ENCODE measurements around the gene EPN1.
A peak's percentile ranks its signal among the peaks of the same experiment; 100 is the strongest.

The EPN1 gene

DNA sequence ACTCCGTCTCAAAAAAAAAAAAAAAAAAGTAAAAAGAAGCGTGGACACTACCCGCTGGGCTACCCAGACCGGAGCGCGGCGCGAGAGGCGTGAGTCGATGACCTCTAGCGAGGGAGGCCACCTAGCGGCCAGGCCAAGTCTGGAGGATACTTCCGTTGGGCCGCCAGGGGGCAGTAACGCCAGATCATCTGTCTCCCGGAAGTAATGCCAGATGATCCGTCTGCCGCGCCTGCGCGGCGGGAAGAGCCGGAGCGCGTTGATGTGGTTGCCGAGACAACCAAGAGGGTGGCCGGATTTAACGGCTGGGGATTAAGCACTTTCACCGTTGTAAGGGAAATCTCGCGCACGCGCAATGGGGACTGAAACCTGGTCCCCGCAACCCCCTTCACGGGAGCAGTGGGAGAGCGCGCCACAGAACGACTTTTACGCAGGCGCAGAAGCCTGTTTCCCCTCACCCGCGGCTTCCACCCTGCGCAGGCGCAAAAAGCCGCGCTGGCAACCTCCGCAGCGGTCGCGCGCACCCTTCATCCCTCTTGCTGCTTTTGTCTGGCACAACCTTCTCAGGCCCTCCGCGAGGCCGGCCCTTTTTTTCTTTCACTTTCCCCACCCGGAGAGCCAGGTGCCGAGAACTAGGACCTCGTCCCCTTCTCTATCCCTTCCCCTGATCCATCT, 21.2 kb upstream of the EPN1 start:
- peak; percentile 94 for DNase-seq (ENCODE audit: low spot score)
- peak overlapping the region; percentile 98 for H3K27ac ChIP-seq
- TF ChIP-seq, protein P1, sequence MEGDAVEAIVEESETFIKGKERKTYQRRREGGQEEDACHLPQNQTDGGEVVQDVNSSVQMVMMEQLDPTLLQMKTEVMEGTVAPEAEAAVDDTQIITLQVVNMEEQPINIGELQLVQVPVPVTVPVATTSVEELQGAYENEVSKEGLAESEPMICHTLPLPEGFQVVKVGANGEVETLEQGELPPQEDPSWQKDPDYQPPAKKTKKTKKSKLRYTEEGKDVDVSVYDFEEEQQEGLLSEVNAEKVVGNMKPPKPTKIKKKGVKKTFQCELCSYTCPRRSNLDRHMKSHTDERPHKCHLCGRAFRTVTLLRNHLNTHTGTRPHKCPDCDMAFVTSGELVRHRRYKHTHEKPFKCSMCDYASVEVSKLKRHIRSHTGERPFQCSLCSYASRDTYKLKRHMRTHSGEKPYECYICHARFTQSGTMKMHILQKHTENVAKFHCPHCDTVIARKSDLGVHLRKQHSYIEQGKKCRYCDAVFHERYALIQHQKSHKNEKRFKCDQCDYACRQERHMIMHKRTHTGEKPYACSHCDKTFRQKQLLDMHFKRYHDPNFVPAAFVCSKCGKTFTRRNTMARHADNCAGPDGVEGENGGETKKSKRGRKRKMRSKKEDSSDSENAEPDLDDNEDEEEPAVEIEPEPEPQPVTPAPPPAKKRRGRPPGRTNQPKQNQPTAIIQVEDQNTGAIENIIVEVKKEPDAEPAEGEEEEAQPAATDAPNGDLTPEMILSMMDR (conservative IDR thresholded peaks at IDR 0.05; ENCODE audit: low read depth), result peak; percentile 98
- ChIA-PET CTCF (interaction anchor here (0.6 to 0.8 kb wide), 6 partner anchors 14 to 155 kb away, joined by 3 to 7 read pairs (median 4); no protein-coding TSS in a partner anchor), POLR2A (ENCODE audit: low non-redundant PET) (interaction anchor here (0.6 to 0.9 kb wide), 3 partner anchors 11 to 1489 kb away, joined by 3 to 4 read pairs (median 3); no protein-coding TSS in a partner anchor)

DNA sequence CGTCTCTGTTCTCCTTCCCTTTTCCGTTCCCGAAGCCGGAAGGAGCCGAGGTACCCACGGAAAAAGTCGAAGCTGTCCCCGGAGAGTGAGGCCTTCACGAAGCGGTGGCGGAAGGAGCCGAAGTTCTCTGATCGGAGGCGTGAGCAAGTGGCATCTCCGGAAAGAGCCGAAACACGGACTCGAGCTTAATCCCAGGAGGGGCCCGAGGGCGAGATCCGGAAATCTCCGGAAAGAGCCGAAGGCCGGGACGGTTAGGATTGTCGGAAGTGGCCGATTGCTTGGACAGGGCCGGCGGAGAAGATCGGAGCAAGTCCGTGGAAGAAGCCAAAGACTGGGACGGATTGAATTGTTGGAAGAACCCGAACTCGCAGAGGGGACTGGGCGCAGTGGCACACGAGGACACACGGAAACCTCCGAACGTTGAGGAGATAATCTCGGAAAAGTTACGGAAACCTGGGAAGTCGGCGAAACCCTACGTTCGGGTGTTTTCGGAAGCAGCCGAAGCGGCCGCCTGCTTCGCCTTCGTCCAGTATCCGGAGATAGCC, 20.6 kb upstream of the EPN1 start:
- TF ChIP-seq, protein P1 (conservative IDR thresholded peaks at IDR 0.05; ENCODE audit: low read depth), result no peak
- DNase-seq (ENCODE audit: low spot score), result peak; percentile 95
- peak overlapping the region; percentile 98 for H3K27ac ChIP-seq
- POLR2A ChIA-PET (ENCODE audit: low non-redundant PET), result interaction anchor here (0.9 kb wide), 2 partner anchors 11 to 17 kb away, joined by 3 read pairs; no protein-coding TSS in a partner anchor
- CTCF ChIA-PET, result interaction anchor here (0.6 to 0.7 kb wide), 3 partner anchors 14 to 36 kb away, joined by 3 to 5 read pairs (median 4); no protein-coding TSS in a partner anchor

DNA sequence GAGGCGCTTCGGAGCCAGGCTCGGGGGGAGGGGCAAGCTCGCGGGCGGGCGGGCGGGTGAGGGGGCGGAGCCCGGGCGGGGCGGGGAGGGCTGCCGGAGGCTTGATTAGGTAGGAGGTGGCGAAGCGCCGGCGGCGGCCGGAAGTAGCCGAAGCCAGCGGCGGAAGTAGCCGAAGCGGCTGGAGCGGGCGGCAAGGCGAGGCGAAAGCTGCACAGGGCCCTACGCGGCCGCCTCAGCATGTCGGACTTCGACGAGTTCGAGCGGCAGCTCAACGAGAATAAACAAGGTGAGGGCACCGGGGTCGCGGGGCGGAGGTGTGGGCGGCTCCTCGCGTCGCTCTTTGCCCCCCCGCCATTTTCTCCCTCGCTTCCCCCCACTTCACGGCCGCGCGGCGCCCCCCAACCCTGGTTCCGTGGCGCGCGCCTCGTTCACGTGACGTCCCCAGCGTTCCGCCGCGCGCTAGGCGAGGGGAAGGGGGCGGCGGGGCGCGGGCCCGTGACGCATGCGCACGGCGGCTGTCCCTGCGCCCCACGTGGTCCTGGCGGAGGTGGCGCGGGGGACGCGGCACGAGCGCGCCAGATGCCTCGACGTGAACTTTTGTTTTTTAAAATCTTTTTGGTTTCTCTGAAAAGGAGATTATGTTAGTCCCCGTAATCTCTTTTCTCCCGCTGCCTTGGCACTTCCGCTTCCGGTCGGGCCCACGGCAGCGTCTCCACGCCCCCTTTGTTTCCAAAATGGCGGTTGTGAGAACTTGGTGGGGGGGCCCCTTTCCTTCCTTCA, 20.0 kb upstream of the EPN1 start, which contains the start of gene U2AF2:
TSS of gene U2AF2 (plus strand) at position 168 of the 780 bp plus-strand sequence. CDS start at position 238, 70 bp downstream.
- ChIA-PET POLR2A (ENCODE audit: low non-redundant PET) (interaction anchor here (0.9 kb wide), 2 partner anchors 12 to 18 kb away, joined by 3 read pairs; no protein-coding TSS in a partner anchor), CTCF (interaction anchor here (0.6 to 0.7 kb wide), 2 partner anchors 15 to 30 kb away, joined by 4 to 5 read pairs; no protein-coding TSS in a partner anchor)
- peak within 1 kb of the TSS; percentile 98 for H3K27ac ChIP-seq
- TF ChIP-seq, protein P1 (conservative IDR thresholded peaks at IDR 0.05; ENCODE audit: low read depth), result no peak
- peak; percentile 95 for DNase-seq (ENCODE audit: low spot score)

DNA sequence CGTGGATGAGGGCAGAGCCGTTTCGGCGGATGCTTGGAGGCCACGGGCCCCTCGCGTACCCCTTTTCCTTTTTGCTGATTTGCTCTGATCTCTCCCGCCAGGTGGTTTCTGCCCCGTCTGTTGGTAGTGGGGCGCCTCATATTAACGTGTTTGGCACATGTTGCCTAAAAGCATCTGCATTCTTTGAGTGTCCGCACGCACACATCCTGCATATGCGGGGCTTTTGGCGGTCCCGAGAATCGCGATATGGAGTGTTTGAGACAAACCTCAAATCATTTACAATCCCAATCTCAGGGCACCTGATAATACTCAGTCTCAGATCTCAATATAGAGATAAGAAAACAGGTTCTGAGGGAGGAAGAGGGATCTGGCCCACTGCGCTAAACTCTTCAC, 19.4 kb upstream of the EPN1 start:
- H3K27ac ChIP-seq, result peak overlapping the region; percentile 98
- DNase-seq (ENCODE audit: low spot score), result no peak
- ChIA-PET CTCF (interaction anchor here (2.5 kb wide), 1 partner anchor 16 kb away, joined by 7 read pairs; no protein-coding TSS in a partner anchor), POLR2A (ENCODE audit: low non-redundant PET) (no interaction called here)
- TF ChIP-seq, protein P1 (conservative IDR thresholded peaks at IDR 0.05; ENCODE audit: low read depth), result no peak

DNA sequence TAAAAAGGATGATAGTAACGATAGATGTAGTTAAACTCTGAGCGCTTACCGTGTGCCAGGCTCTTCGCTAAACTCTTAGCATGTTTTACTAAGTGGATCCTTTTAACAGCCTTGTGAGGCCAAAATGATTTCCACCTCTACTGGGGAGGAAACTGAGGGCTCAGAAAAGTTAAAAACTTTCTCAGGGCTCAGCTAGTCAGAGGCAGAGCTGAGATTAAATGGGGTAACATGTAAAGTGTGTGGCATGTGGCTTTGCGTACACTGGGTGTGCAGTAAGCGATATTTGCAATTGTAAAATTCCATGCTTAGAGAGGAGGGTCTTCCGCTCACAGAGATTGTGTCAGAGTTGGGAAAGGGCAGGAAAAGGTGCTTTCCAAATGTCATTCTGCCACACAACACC, 18.5 kb upstream of the EPN1 start:
- POLR2A ChIA-PET (ENCODE audit: low non-redundant PET), result interaction anchor here (0.6 kb wide), 1 partner anchor 418 kb away, joined by 3 read pairs; no protein-coding TSS in a partner anchor
- CTCF ChIA-PET, result interaction anchor here (0.6 to 2.5 kb wide), 2 partner anchors 12 to 15 kb away, joined by 3 to 7 read pairs; no protein-coding TSS in a partner anchor
- H3K27ac ChIP-seq, result peak overlapping the region; percentile 48
- DNase-seq (ENCODE audit: low spot score), result no peak
- TF ChIP-seq, protein P1 (conservative IDR thresholded peaks at IDR 0.05; ENCODE audit: low read depth), result no peak

Measured in RWPE1 (cell line).